ENCODE measurements around the gene IL17F.

Gene IL17F

DNA sequence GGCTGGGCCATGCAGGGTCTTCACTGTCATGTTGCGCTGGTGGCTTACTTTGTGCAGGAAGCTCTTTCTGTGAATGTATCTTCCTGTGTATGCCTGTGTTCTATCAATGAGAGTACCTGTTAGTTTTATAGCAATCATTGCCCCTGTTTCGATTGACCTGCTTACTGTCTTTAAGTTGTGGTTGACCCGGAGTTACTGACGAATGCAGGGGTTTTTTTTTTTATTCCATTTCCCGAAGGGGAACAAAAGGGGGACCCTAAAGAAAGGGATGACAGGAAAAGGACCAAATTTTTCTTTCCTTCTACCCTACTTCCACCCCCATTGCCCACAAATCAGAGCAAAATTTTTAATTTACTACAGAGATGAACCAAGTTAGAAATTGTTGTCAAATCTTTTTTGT is at the start of gene IL17F:
Gene IL17F, minus strand, starts transcription at position 101 of the 400 bp plus-strand sequence. Its CDS starts 71 bp downstream, at position 30.
- no peak for DNase-seq

DNA sequence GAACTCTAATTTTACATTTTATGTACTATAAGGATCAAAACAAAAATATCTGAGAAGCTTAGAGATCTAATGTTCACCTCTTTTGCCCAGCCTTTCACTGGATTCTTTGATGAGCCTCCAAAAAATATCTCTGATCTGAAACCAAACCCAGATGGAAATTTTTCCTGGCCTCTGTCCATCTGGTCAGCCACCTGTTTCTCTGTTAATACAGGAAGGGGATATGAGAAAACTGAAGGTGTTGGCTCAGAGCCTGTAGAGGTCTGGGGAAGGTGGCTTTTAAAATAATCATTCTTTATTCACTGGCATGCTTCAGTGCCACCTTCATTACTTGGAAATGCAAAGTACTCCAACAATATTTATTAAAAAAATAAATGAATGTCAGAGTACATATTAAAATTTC is 48.8 kb upstream of the IL17F start:
- no peak for DNase-seq

DNA sequence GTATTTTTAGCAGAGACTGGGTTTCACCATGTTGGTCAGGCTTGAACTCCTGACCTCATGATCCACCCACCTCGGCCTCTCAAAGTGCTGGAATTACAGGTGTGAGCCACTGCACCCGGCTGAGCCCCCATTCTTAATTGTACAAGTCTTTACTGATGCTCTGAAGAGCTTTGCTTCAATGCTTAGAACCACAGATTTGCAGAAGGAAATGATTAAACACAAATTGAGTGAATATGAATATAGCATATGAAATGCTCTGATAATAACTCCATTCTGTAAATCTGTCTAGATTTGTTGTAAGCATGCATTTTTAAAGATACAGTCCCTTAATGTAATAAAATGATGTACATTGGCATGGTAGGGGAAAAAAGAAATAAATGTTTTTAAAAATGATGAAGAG is 44.5 kb upstream of the IL17F start:
- DNase-seq = no peak

DNA sequence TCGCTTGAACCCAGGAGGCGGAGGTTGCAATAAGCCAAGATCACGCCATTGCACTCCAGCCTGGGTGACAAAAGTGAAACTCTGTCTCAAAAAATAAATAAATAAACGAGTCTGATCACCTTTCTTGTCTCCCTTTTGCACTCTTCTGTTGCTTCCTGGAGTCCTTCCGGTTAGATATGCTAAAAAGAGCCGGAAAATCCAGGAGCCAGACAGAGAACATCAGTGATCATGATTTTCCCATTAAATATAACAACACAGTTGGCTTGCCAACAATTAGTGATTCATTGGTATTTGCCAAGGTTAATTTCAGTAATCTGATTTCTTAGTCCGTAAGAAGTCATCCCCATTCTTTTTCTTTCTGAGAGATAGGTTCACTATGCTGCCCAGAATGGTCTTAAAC is 43.9 kb upstream of the IL17F start:
- DNase-seq = no peak

DNA sequence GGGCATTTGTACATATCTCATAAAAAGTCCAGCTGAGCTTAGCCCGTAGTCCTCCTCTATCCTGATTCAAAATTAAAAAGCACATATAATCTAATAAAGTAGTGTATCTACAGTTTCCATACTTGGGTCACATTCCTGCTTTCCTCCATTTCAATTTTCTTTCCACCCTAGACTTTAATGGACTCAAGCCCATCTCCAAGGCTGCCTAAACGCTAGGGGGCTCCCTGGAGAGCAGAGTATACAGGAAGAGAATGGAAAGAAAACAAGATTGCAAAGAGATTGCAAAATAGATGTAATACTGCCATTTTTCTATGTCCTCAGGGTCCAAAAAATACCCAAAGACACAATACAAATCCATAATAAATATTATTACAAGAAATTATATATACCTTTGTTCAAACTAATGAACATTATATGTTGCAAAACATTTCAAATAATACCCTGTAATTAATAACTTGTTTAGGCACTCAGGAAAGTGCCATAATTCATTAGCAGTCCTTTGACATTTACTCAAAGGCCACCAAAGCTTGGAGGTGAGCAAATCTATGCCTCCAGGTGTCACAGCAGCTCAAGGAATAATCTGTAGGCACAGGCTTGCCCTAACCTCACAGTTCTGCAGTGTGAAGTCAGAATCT is 42.6 kb upstream of the IL17F start:
- peak; percentile 79 for DNase-seq

DNA sequence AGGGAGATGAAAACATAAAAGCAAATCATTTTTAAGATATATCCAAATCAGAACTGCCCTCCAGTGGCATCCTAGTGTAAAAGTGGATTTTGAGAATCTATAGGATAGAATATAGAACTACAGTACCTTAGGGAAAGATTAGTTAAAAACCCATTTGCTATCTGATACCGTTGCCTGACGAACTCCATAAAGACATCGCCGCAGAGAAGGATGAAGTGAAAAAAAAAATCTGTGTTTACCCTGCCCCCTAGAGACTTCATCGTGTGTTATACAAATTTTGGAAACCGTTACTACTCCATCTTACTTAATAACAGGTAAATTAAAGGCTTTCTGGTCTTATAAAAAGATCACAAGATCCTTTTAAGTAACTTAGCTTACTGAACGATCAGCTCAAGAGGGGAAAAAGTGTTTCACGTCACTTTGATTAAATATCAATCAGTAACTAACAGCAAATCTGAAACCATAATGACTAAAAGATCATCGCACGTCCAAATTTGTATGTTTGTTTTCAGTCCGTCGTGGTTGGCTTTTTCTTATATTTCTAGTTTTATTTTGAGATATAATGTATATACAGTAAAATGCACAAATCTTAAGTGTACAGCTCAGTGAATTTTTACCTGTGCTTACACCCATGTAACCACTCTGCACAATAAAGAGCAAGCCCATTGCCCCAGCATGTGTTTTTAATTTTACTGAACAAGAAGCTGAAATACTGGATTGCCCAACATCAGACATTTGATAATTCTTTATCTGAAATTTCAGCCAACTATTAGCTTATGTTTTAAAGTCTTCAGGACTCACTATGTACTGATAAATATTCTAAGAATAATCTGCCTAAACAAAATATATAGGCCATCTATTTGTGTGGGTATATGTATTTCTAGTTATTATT is 41.1 kb upstream of the IL17F start:
- DNase-seq = no peak

DNA sequence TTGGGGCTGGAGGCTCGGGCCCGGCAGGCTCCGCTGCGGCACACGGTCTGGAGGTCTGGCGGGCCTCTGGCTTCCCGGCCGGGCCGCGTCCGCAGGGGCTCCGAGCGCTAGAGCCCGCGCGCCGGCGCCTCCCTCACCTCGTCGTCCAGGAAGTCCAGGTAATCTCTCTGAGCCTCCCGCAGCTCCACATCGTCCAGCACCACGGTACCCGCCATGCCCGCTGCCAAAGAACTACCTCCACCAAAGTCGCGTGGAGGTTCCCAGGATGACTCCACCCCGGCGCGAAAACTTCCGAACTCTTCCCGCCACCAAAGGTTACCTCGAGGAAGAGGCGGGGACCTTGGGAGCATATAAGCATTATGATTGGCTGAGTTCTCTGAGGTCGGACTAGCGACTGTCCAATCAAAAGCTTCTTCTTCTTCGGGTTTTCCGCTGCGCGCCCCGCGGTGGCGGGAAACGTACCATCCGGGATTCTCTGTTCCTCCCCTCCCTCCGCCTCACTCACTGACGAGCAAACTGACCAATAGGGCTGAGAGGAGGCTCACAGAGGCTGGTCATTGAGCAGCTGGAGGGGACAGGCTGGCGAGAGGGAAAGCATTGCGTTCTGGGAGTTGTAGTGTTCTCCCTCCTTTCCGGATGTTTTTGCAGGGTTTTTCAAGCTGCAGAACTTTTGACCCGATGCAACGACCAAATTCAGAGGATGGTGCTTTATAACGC is 40.3 kb upstream of the IL17F start, which contains the start of gene MCM3:
Gene MCM3, minus strand, starts transcription at position 283 of the 717 bp plus-strand sequence. Its CDS starts 68 bp downstream, at position 215.
- DNase-seq = peak; percentile 97

DNA sequence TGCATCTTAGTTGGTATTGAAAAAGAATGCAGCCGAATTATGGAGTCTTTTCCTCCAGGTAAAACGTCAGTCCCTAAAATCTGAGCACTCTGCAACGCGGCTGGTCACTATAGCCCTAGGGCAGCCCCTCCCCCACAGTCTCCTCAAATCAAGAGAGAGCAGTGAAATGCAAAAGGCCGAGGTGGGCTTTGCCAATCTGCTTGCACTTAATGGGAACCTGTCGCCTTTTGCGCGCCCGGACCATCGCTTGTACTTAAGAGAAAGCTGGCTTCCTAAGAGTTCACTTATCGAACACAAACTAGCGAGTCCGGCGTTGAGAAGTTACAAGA is 39.8 kb upstream of the IL17F start:
- DNase-seq = peak; percentile 80

DNA sequence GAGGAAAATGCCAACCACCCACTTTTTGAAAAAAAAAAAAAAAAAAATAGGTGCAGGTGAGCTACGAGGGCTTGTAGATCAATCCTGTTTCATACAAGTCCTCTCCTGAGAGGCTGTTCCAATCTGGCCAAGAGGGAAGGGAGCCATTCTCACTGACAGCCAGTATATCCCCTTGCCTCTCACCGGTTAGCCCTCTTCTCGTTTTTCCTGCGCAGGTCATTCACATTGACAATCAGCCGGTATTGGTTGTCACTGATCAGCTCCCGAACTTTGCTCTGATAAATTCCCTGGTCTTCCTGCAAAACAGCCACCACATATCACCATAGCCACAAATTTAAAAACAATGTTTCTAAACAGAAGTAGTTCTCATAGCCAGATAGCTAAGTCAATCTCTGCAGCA is 38.8 kb upstream of the IL17F start:
- no peak for DNase-seq

DNA sequence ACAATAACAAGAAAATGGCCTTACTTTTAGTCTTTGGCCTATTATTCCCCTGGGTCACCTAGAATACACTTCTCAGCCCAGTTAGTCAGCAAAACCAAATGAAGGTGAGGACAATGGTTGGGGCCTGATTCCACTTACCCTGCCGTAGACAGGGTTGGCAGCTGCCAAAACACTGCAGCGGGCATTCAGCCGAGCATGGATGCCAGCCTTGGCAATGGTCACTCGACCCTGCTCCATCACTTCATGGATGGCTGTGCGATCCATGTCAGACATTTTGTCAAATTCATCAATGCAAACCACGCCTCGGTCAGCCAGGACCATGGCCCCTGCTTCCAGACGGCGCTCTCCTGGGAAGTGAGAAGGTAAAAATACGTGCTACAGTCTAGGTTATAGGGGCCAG is 31.8 kb upstream of the IL17F start:
- no peak for DNase-seq

DNA sequence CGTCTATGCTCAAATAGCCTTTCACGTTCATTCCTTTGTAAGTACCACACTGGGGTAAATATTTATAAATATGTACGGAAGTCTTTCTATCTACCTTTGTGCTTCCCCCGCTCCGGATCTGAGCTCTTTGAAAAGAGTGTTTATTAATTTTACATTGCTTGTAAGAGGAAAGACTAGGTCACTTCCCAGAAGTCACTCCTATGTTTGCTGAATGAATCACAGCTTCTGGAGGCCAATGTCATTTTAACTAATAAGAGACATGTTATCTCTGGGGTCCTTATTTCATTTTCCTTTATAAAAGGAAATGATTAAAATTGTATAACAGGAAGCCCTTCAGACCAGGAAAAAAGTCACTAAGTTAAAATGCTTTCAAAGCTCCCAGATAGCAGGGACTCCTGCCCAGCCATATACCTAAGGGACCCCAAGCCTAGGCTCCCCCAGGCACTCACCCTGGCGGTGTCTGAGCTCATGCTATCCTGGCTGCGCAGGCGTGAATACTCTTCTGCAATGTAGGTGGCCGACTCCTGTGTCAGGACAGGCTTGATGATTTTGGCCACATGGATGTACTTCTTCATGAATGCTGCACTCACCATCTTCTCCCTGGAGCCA is 27.7 kb upstream of the IL17F start:
- DNase-seq = no peak

DNA sequence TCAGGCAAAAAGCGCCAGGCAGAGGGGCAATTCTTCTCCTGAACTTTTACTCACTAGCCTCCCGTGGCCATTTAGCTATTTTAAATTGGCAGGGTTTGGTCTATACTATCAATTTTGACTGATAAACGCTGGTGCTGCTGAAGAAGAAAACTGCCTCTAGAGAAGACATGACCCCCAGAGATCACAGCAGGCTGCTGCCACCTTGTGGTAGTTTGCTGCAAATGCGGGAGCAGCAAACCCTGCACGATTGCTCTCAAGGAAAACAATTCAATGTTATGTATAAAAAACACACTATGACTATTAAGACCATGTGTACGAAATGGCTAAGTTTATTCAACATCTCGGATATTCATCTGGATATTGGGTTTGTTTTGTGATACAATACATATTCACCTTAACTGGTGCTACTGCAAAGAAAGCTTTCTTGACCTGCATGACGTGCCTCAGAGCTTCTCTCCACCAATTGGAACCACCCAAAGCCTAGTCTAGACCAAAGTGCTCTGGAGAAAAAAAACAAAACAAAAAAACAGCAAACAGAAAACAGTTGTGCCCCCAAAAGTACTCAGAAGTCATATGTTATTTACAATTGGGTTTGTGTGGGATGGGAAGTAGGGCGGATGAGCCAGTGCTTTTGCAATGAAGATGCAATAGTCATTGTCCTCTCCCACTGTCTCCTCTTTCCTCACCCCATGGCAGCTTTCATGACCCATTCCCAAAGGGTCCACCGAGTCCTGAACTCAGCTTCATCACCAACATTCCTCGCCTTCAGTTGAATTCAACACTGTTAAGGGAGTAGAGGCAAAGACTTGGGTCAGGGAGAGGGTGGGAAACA is 19.6 kb upstream of the IL17F start:
- peak; percentile 80 for DNase-seq

DNA sequence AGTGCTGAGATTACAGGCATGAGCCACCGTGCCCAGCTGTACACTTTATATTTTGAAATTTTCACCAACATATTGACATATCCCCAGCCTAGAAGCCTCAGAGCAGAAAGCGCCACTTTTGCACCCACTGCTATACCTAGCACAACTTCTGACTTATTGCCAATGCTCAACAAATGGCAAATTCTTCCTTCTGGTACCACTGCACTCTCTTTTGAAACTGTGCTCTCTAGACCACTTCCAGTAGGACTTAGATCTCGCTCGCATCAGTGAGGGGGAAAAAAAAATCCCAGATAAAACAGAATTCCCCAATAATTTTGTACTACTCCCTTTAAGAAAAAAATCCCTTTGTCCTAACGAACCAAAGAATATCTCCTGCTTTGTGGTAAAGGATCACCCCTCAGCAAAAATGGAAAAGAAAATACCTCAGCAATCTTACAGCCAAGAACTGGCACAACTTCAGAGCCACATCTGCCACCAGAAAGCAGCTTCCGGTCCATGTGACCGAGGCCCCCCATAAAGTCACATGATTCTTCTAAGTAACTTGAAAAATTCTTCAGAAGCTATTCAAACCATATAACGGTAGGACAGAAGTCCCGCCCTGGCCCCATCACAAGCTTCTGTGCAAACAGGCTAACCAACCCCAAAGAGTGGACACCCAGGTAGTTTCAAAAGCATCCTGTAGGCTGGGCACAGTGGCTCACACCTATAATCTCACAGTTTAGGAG is 18.5 kb upstream of the IL17F start:
- DNase-seq = no peak

DNA sequence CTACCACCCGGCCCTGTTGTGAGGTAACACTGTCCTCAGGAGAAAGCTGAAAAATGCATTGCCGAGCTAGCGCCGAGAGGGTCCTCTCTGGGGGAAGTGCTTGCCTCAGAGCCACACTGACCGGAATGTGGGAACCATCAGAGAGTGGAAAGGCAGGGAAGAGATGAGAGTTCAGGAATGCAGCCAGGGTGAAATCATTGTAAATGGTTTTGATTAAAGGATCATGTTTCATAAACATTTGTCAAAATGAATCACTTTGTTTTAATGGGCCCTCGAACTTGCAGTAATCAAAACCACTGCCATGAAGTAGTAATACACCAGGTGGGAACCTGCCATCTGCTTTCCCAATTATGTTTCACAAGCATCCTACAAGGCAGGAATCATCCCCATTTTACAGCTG is 16.9 kb upstream of the IL17F start:
- no peak for DNase-seq

DNA sequence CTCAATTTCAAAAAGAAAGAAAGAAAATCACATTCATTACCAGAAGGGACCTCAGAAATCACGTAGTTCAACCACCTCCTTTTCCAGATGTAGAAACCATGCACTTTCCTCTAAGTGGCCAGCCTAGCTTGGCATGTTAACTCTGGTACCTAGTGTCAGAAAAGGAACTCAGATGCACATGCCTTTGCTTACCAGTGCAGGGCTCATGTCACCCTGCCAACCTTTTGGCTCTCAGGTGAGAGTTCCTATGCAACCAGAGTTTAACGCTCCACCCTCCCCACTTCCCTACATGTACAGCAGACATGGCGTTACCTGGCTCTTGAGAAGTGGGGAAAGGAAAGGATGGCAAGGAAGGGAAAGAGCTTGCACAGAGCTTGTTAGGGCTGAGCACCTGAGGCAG is 16.3 kb upstream of the IL17F start:
- DNase-seq = no peak

DNA sequence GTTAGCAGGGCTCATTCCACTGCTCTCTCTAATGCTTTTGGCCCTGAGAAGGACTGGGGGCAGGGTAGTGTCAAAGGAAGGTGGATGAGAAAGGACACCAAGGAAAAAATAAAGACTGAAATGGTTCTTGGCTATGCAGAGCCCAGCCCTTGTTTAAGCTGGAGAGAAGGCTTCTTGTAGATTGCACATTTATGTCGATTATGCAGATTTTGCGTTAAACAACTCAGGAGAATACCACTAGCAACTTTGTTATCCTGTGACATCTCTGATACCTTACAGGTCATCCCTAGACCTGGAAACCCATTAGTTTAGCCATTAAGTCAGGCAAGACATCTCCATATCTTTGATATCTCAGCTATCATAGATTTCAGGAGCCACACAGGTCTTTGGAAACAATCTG is 11.1 kb upstream of the IL17F start:
- no peak for DNase-seq

DNA sequence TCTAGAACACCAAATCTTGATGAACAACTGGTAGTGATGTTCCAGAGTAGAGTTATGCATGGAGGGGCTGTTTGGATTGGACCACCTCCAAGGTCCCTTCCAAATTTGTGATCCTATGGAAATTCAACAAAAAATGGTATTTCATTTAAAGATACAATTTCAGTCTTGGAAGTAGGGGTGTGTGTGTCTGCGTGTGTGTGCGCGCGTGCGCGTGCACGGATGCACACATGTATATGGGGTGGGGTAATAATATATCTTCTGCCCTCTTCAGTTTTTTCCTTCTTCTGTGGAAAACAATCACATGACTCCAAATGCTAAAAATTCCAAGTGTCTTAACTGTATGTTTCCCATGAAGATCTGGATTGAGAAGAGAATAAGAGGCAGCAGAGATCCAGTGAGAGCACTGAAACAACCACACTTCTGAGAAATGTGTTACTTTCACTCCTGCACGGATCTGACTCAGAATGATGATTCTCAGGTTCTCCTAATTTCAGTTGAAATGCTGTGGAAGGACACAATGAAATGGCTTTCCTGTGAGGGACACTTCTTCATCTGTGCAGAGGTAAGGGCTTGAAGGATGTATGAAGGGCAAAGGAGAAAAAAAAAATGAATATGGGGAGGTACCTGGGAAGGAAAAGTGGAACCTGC is 10.6 kb upstream of the IL17F start:
- no peak for DNase-seq

DNA sequence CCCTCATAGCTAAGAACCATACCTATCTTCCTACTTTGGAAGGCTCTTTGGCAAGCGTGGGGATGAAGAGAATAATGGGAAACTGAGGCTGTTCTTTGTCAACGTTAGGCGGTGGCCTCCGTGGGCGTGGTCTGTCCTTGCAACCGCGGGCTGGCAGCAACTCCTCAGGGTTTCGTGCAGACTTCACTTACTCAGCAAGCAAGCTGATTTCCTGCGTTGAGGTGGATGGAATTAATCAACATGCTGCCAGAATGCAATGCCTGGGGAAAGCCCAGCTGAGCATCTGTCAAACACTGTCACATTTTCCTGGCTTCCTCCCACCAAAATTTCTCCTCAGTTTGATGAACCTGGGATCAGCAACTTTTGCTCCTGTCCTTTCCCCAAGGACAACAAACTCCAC is 9.2 kb upstream of the IL17F start:
- DNase-seq = peak; percentile 64

DNA sequence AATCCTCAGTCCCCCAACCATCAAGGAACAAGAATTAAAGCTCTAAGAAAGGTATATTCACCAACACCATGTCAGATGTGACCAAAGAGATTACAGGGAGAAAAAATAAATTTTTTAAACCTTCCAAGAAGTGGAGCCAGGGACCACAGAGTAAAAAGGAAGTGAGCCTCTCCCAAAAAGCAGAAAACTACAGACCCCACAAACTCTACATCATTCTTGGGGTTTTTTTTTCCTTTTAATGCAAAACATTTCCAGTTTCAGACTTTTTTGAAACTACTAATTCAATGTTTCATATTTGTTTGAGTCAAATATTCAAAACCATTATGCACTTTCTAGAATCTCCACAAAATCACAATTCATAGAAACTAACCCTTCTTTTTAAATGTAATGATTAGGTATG is 6.8 kb upstream of the IL17F start:
- DNase-seq = no peak

DNA sequence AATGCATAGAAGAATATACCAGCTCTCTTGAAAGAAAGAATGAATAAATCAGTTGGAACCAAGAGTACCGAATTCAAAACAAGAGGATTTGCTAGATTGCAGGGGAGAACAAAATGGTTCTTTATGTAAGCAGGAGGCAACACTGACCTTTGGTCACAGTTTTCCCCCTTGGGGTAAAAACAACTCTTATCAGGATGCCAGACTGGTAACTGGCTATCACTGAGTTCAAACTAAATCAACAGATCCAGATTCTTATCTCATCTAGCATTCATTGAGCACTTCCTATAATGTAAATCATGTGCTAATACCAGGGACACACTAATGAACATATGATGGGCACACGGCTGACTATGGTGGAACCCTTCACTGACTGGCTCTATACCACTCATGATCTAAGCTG is 4.8 kb upstream of the IL17F start:
- DNase-seq = no peak

DNA sequence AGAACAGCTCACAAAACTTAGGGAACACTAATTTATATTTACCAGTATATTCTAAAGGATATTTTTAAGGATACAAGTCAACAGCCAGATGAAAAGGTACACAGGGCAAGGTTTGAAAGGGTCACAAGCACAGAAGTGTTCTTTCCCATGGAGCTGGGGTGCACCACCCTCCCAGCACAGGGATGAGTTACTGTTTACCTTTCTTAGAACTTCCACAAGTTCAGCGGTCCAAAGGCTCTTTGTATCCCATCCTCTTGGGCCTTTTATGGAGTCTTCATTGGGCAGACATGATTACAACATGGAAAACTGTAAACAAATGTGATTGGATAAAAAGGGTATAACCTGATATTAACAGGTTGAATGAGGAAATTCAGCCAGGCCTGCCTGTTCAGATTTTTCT is 1.1 kb upstream of the IL17F start:
- DNase-seq = no peak
